DND-41 (cell line): ENCODE results near the gene DPP6.

Experiments used
- ATAC-seq: fragments of 200-7000 bp; cut with Tn5 transposase; 3 replicates; pipeline ENCODE4 v1.9.1; 2021; ENCODE audit warnings: low read depth; ENCODE audit not compliant: insufficient read depth
- DNase-seq: peaks from one replicate; pipeline ENCODE4 v3.0.0-alpha.2; 2020
- H2AFZ ChIP-seq: 2 replicates; pipeline ENCODE4 v1.6.0; 2012; ENCODE audit warnings: low read depth, low read length
- H3K27ac ChIP-seq: 2 replicates; pipeline ENCODE4 v1.5.1; 2012; ENCODE audit warnings: low read length, inconsistent platforms
- H3K27me3 ChIP-seq: fragments of 200-600 bp; sonication (generic); 2 replicates; pipeline ENCODE4 v1.6.0; 2012; ENCODE audit warnings: low read length, mild to moderate bottlenecking, inconsistent platforms; ENCODE audit not compliant: insufficient read depth, poor library complexity
- H3K36me3 ChIP-seq: 2 replicates; pipeline ENCODE4 v1.5.1; 2012; ENCODE audit warnings: low read length, inconsistent platforms; ENCODE audit not compliant: insufficient read depth
- H3K4me1 ChIP-seq: 2 replicates; pipeline ENCODE4 v1.5.1; 2012; ENCODE audit warnings: mild to moderate bottlenecking, low read length; ENCODE audit not compliant: insufficient read depth
- H3K4me2 ChIP-seq: 2 replicates; pipeline ENCODE4 v1.6.0; 2012; ENCODE audit warnings: mild to moderate bottlenecking, moderate library complexity, low read length, inconsistent platforms; ENCODE audit not compliant: insufficient read depth
- H3K4me3 ChIP-seq, 2 experiments: fragments of 200-600 bp in 1 of 2; shearing (Covaris generic) in 1 of 2; 2 replicates each; pipeline ENCODE4 v1.5.1; 2012 to 2016; ENCODE audit warnings: inconsistent platforms in 2 of 2, low read length in 2 of 2, mild to moderate bottlenecking in 2 of 2, low read depth in 1 of 2, moderate library complexity in 1 of 2
- H3K79me2 ChIP-seq: 2 replicates; pipeline ENCODE4 v1.6.0; 2012; ENCODE audit warnings: low read length, inconsistent platforms; ENCODE audit not compliant: insufficient read depth
- H3K9ac ChIP-seq: 2 replicates; pipeline ENCODE4 v1.6.0; 2012; ENCODE audit warnings: low read depth, mild to moderate bottlenecking, inconsistent platforms, low read length, moderate library complexity
- H3K9me3 ChIP-seq: 2 replicates; pipeline ENCODE4 v1.5.1; 2012; ENCODE audit warnings: low read length, moderate library complexity, mild to moderate bottlenecking, inconsistent platforms; ENCODE audit not compliant: insufficient read depth, severe bottlenecking
- H4K20me1 ChIP-seq: 2 replicates; pipeline ENCODE4 v1.6.0; 2012; ENCODE audit warnings: low read length; ENCODE audit not compliant: insufficient read depth
- EZH2 ChIP-seq: IDR thresholded peaks from 3 replicates; pipeline ENCODE4 v1.6.1; 2012; ENCODE audit warnings: borderline replicate concordance, low read depth, mild to moderate bottlenecking, moderate library complexity, low read length, inconsistent platforms; ENCODE audit not compliant: severe bottlenecking
- TF ChIP-seq, protein P1 (sequence below): IDR thresholded peaks from 2 replicates; pipeline ENCODE4 v1.5.1; 2012; ENCODE audit warnings: borderline replicate concordance, low read length, moderate library complexity, mild to moderate bottlenecking; ENCODE audit not compliant: poor library complexity, severe bottlenecking; ENCODE audit errors: extremely low read depth

The DPP6 gene

DNA sequence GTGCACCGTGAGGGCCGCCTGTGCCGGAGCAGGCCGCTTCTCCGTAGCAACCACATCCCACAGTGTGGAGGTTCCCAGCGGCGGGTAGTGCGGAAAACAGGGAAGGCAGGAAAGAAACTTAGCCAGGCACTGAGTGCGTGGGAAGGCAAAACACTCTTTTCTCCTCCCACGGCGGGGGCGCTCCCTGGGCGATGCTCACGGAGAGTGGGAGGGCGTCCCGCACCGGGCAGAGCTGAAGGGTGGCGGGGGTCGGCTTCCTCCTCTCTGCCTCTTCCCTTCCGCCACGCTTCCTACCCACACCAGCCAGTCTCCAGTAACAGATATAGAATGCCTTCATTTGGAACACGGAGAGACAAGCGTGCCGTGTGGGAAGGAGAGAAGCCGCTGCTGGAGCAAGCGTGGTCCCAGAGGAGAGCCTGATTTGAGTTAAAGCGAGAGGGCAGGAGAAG lies 698.2 kb downstream of the DPP6 start:
- no peak overlapping the region for H3K4me3 ChIP-seq
- ATAC-seq: no peak
- H3K27ac ChIP-seq: no peak overlapping the region

DNA sequence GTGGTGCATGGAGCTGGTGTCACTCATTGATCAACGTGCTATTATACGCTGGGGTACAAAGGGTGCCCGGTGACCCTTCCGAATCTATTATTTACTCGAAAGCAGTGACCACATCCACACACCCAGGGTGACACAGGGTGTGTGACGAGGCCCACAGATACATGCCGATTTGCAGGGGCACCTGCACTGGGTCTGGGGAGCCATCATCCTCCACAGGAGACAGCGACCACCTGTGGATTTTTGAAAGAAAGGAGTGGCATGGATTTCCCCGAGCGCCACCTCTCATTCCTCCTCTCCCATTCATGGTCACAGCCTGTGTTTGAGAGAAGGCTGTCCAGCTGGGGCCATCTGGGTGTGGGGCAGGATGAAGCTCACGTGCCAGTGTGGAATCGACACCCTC lies 701.0 kb downstream of the DPP6 start:
- no peak overlapping the region for H3K9ac ChIP-seq
- no peak overlapping the region for H3K4me3 ChIP-seq
- no peaks in the 10 kb centered on the region for H3K36me3 ChIP-seq
- TF ChIP-seq, protein P1, sequence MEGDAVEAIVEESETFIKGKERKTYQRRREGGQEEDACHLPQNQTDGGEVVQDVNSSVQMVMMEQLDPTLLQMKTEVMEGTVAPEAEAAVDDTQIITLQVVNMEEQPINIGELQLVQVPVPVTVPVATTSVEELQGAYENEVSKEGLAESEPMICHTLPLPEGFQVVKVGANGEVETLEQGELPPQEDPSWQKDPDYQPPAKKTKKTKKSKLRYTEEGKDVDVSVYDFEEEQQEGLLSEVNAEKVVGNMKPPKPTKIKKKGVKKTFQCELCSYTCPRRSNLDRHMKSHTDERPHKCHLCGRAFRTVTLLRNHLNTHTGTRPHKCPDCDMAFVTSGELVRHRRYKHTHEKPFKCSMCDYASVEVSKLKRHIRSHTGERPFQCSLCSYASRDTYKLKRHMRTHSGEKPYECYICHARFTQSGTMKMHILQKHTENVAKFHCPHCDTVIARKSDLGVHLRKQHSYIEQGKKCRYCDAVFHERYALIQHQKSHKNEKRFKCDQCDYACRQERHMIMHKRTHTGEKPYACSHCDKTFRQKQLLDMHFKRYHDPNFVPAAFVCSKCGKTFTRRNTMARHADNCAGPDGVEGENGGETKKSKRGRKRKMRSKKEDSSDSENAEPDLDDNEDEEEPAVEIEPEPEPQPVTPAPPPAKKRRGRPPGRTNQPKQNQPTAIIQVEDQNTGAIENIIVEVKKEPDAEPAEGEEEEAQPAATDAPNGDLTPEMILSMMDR: no peak
- no peak for TF ChIP-seq EZH2
- no peaks in the 10 kb centered on the region for H3K27me3 ChIP-seq
- H3K79me2 ChIP-seq: no peaks in the 10 kb centered on the region
- H3K4me2 ChIP-seq: no peak overlapping the region
- DNase-seq (no peak), ATAC-seq (no peak)
- H4K20me1 ChIP-seq: no peaks in the 10 kb centered on the region
- H3K27ac ChIP-seq: no peak overlapping the region
- H2AFZ ChIP-seq: no peak overlapping the region
- H3K9me3 ChIP-seq: no peaks in the 10 kb centered on the region
- no peaks in the 10 kb centered on the region for H3K4me1 ChIP-seq

More for the DNA sequence above, 698.2 kb downstream of the DPP6 start:
- H3K27me3 ChIP-seq: no peaks in the 10 kb centered on the region
- no peaks in the 10 kb centered on the region for H3K36me3 ChIP-seq
- no peaks in the 10 kb centered on the region for H4K20me1 ChIP-seq
- no peaks in the 10 kb centered on the region for H3K9me3 ChIP-seq
- no peak for TF ChIP-seq EZH2
- TF ChIP-seq, protein P1: no peak
- no peak overlapping the region for H3K9ac ChIP-seq
- DNase-seq: no peak
- H3K4me1 ChIP-seq: no peaks in the 10 kb centered on the region
- no peaks in the 10 kb centered on the region for H3K79me2 ChIP-seq
- H3K4me2 ChIP-seq: no peak overlapping the region
- no peak overlapping the region for H2AFZ ChIP-seq

DNA sequence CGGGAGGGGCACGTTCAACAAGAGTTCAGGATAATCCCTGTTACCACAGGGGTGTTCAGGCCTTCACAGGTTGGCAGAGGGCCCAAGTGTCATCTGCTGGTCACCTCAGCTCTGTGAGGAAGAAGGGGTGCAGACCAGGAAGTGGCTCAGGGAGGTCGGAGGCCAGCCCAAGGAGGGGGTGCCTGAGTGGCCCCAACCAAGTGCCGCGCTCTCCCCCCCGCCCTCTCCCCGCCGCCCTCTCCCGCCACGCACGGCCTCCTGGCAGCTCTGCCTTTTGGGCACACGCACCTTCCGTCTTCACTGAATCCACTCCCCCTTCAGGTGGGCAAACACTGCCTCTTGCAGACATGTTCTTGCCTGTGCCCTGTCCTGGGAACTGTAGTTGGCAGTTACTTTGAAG lies 705.6 kb downstream of the DPP6 start:
- no peak overlapping the region for H3K4me2 ChIP-seq
- H2AFZ ChIP-seq: no peak overlapping the region
- H3K9ac ChIP-seq: no peak overlapping the region
- H3K36me3 ChIP-seq: no peaks in the 10 kb centered on the region
- no peak for TF ChIP-seq EZH2
- TF ChIP-seq, protein P1: no peak
- ATAC-seq (no peak), DNase-seq (no peak)
- no peaks in the 10 kb centered on the region for H3K27me3 ChIP-seq
- no peaks in the 10 kb centered on the region for H3K9me3 ChIP-seq
- H3K4me3 ChIP-seq: no peak overlapping the region
- no peaks in the 10 kb centered on the region for H4K20me1 ChIP-seq
- no peak overlapping the region for H3K27ac ChIP-seq
- H3K79me2 ChIP-seq: no peaks in the 10 kb centered on the region
- H3K4me1 ChIP-seq: no peaks in the 10 kb centered on the region

DNA sequence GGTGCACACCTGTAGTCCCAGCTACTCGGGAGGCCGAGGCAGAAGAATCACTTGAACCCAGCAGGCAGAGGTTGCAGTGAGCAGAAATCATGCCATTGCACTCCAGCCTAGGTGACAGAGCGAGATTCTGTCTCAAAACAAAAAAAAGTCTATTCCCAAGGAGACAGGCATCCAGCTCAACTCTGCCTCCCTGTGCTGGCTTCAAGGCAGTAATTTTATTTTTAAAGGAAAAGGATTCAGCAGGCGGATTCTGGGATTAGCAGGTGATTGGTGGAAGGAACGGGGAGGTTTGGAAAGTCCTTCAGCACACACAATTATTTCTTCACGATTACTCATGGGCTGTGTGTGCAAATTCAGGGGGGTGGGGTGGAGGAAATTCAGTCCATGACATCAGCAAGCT lies 707.8 kb downstream of the DPP6 start:
- Histone ChIP-seq H3K79me2 (no peaks in the 10 kb centered on the region), H3K27ac (no peak overlapping the region), H3K4me2 (no peak overlapping the region), H3K4me1 (no peaks in the 10 kb centered on the region), H4K20me1 (no peaks in the 10 kb centered on the region), H3K27me3 (no peaks in the 10 kb centered on the region), H2AFZ (no peak overlapping the region), H3K36me3 (no peaks in the 10 kb centered on the region), H3K9ac (no peak overlapping the region), H3K9me3 (no peaks in the 10 kb centered on the region), H3K4me3 (no peak overlapping the region)
- no peak for ATAC-seq
- TF ChIP-seq, protein P1: no peak
- DNase-seq: no peak
